GM23338 (cell line): ENCODE results near the gene ZFAND6. TPM values are rescaled to one million over a fixed set of nuclear protein-coding genes. Genes with fewer than 3 reads are reported as not detected.

Experiments used
- ATAC-seq: fragments of 200-7000 bp; cut with Tn5 transposase; 3 replicates; pipeline ENCODE4 v1.9.1; 2020
- DNase-seq: peaks from one replicate; pipeline ENCODE4 v3.0.0-alpha.2; 2015; ENCODE audit warnings: low spot score
- H2AFZ ChIP-seq: fragments of 200-600 bp; sonication (generic); 2 replicates; pipeline ENCODE4 v1.8.0; 2016; ENCODE audit warnings: antibody characterized with exemption, mild to moderate bottlenecking, moderate library complexity
- H3F3A ChIP-seq: fragments of 200-600 bp; sonication (generic); replicated peaks from 2 replicates; pipeline ENCODE4 v1.8.0; 2017; ENCODE audit warnings: antibody characterized with exemption, mixed run types, low read depth
- H3K27ac ChIP-seq: fragments of 200-600 bp; sonication (generic); 2 replicates; pipeline ENCODE4 v1.6.1; 2016; ENCODE audit warnings: low read depth
- H3K27me3 ChIP-seq: fragments of 200-600 bp; sonication (generic); 2 replicates; pipeline ENCODE4 v1.8.0; 2016; ENCODE audit warnings: mild to moderate bottlenecking, mixed run types, moderate library complexity; ENCODE audit not compliant: insufficient read depth
- H3K36me3 ChIP-seq: fragments of 200-600 bp; sonication (generic); 2 replicates; pipeline ENCODE4 v1.8.0; 2016; ENCODE audit warnings: mild to moderate bottlenecking; ENCODE audit not compliant: insufficient read depth
- H3K4me1 ChIP-seq: fragments of 200-600 bp; sonication (generic); 2 replicates; pipeline ENCODE4 v1.8.0; 2016; ENCODE audit warnings: mild to moderate bottlenecking, moderate library complexity; ENCODE audit not compliant: insufficient read depth
- H3K4me2 ChIP-seq: fragments of 200-600 bp; sonication (generic); 2 replicates; pipeline ENCODE4 v1.7.1; 2017; ENCODE audit warnings: mixed run types
- H3K4me3 ChIP-seq: fragments of 200-600 bp; sonication (generic); 2 replicates; pipeline ENCODE4 v1.6.1; 2016; ENCODE audit warnings: mixed run types
- H3K79me2 ChIP-seq: fragments of 200-600 bp; sonication (generic); replicated peaks from 2 replicates; pipeline ENCODE4 v1.8.0; 2017; ENCODE audit warnings: mild to moderate bottlenecking; ENCODE audit not compliant: insufficient read depth
- H3K9me2 ChIP-seq: fragments of 200-600 bp; sonication (generic); 2 replicates; pipeline ENCODE4 v1.8.0; 2017; ENCODE audit not compliant: insufficient read depth
- H4K20me1 ChIP-seq: fragments of 200-600 bp; sonication (generic); replicated peaks from 2 replicates; pipeline ENCODE4 v1.8.0; 2017; ENCODE audit warnings: mild to moderate bottlenecking; ENCODE audit not compliant: insufficient read depth
- H3K27ac Mint-ChIP-seq: 2 replicates; pipeline ENCODE4 v1.8.0; 2020; ENCODE audit warnings: inconsistent platforms, mild to moderate bottlenecking, moderate library complexity, mixed read lengths
- H3K27me3 Mint-ChIP-seq: 3 replicates; pipeline ENCODE4 v1.8.0; 2022; ENCODE audit warnings: low read depth, mild to moderate bottlenecking, moderate library complexity, mixed read lengths, inconsistent platforms; ENCODE audit not compliant: insufficient read depth, poor library complexity
- H3K36me3 Mint-ChIP-seq: 3 replicates; pipeline ENCODE4 v1.8.0; 2021; ENCODE audit warnings: low read depth, mild to moderate bottlenecking, inconsistent platforms, moderate library complexity, mixed read lengths
- H3K4me1 Mint-ChIP-seq: 3 replicates; pipeline ENCODE4 v1.8.0; 2020; ENCODE audit warnings: mild to moderate bottlenecking, inconsistent platforms, mixed read lengths
- H3K4me3 Mint-ChIP-seq: 3 replicates; pipeline ENCODE4 v1.8.0; 2021; ENCODE audit warnings: moderate library complexity, mild to moderate bottlenecking, inconsistent platforms, mixed read lengths
- H3K9me3 Mint-ChIP-seq: 3 replicates; pipeline ENCODE4 v1.8.0; 2020; ENCODE audit warnings: moderate library complexity, mild to moderate bottlenecking, inconsistent platforms, mixed read lengths
- CREB1 ChIP-seq: fragments of 250-450 bp; sonication (Bioruptor Pico); IDR thresholded peaks from 2 replicates; pipeline ENCODE4 v1.5.0; 2020; ENCODE audit warnings: low read depth, mild to moderate bottlenecking, moderate library complexity
- ETS1 ChIP-seq: IDR thresholded peaks from 2 replicates; pipeline ENCODE4 v1.6.1; 2016; ENCODE audit warnings: antibody characterized with exemption
- EZH2phosphoT487 ChIP-seq: fragments of 200-600 bp; sonication (generic); IDR thresholded peaks from one replicate; pipeline ENCODE4 v1.8.1; 2018; ENCODE audit warnings: antibody characterized with exemption; ENCODE audit not compliant: unreplicated experiment
- NANOG ChIP-seq: IDR thresholded peaks from 2 replicates; pipeline ENCODE4 v1.6.1; 2016; ENCODE audit warnings: antibody characterized with exemption, borderline replicate concordance
- POLR2AphosphoS5 ChIP-seq: IDR thresholded peaks from 2 replicates; pipeline ENCODE4 v1.6.1; 2016; ENCODE audit warnings: antibody characterized with exemption, low read depth
- STAT1 ChIP-seq: IDR thresholded peaks from one replicate; pipeline ENCODE4 v1.6.1; 2016; ENCODE audit warnings: antibody characterized with exemption; ENCODE audit not compliant: unreplicated experiment
- ZNF114 ChIP-seq: fragments of 250-450 bp; sonication (Bioruptor Pico); IDR thresholded peaks from 2 replicates; pipeline ENCODE4 v1.5.0; 2020; ENCODE audit warnings: mild to moderate bottlenecking, moderate library complexity
- ZNF331 ChIP-seq: fragments of 250-450 bp; sonication (Bioruptor Pico); IDR thresholded peaks from 2 replicates; pipeline ENCODE4 v1.5.0; 2020; ENCODE audit warnings: low read depth, mild to moderate bottlenecking, moderate library complexity
- polyA plus RNA-seq: library from polyadenylated mRNA; unstranded; fragments of >200 nt; fragmentation: Nextera tagmentation; extraction: Ambion mirVana; gene quantifications from 2 replicates; pipeline ENCODE4 v1.2.1, GENCODE V29; 2016
- total RNA-seq: library from RNA; depleted of rRNA; stranded (reverse); fragments of >200 nt; shearing (Covaris generic); gene quantifications from 2 replicates; pipeline ENCODE4 v1.2.3, GENCODE V29; 2014
- TF ChIP-seq, protein P1 (sequence below): fragments of 250-450 bp; sonication (Bioruptor Pico); IDR thresholded peaks from 2 replicates; pipeline ENCODE4 v1.5.0; 2020; ENCODE audit warnings: mild to moderate bottlenecking, moderate library complexity

ZFAND6 gene
- total and polyA plus RNA-seq, 2 experiments from 2014 or later: 205 to 292 TPM

DNA sequence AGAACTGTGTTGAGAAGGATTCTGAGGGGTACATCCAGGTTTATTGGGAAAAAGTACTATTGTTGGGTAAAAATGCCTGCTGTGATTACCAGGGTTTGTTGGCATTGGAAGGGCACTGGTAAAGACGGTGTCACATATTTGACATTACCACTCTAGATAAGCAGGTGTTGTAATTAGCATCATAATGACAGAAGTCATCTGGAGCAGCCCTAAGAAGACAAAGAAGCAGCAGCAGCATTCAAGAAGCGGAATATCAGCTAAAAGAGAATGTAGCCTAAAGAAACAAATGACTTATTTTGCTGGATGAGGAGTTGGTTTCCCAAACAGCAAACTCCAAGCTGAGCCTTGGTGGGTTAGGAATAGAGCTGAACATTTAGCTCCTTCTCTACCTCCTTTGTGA is 30.5 kb upstream of the ZFAND6 start:
- Mint-ChIP-seq H3K36me3 (no peaks in the 10 kb centered on the region), H3K27me3 (no peaks in the 10 kb centered on the region), H3K4me1 (peaks cover 33% of the 10 kb centered on the region), H3K9me3 (no peaks in the 10 kb centered on the region; the same call in 2 of the 3 replicates), H3K4me3 (no peak overlapping the region), H3K27ac (no peak overlapping the region; the same call in 1 of the 2 replicates)
- Histone ChIP-seq H3K4me1 (peaks cover 24% of the 10 kb centered on the region), H3K36me3 (no peaks in the 10 kb centered on the region), H3K79me2 (no peaks in the 10 kb centered on the region), H2AFZ (no peak overlapping the region), H3K27me3 (no peaks in the 10 kb centered on the region), H3K9me2 (peaks cover 12% of the 10 kb centered on the region; the same call in 1 of the 2 replicates), H3K4me3 (no peak overlapping the region), H3K4me2 (0 out of 2 replicates have a peak overlapping the region, but pooled peaks have one; percentile 15), H4K20me1 (no peaks in the 10 kb centered on the region), H3K27ac (no peak overlapping the region), H3F3A (0 out of 2 replicates have a peak, but pooled peaks cover 3% of the 10 kb centered on the region)
- ATAC-seq: peak; percentile 43
- DNase-seq: peak; percentile 49
- TF ChIP-seq CREB1 (CRISPR knock-in tag): no peak
- TF ChIP-seq EZH2phosphoT487: no peak
- no peak for TF ChIP-seq ZNF114 (CRISPR knock-in tag)
- no peak for TF ChIP-seq POLR2AphosphoS5

GRCh38 chr15:80031841-80032240 is 27.6 kb upstream of the ZFAND6 start:
- Histone ChIP-seq H3K36me3 (no peaks in the 10 kb centered on the region), H3F3A (0 out of 2 replicates have a peak, but pooled peaks cover 3% of the 10 kb centered on the region), H3K4me1 (peaks cover 35% of the 10 kb centered on the region), H3K4me2 (no peak overlapping the region), H3K9me2 (peaks cover 12% of the 10 kb centered on the region; the same call in 1 of the 2 replicates), H2AFZ (no peak overlapping the region), H3K27me3 (no peaks in the 10 kb centered on the region), H3K79me2 (no peaks in the 10 kb centered on the region), H4K20me1 (no peaks in the 10 kb centered on the region), H3K27ac (no peak overlapping the region), H3K4me3 (no peak overlapping the region)
- ATAC-seq (no peak), DNase-seq (no peak)
- Mint-ChIP-seq H3K27me3 (no peaks in the 10 kb centered on the region), H3K4me1 (peaks cover 44% of the 10 kb centered on the region), H3K27ac (no peak overlapping the region), H3K4me3 (no peak overlapping the region), H3K36me3 (no peaks in the 10 kb centered on the region), H3K9me3 (no peaks in the 10 kb centered on the region)
- TF ChIP-seq ZNF331 (no peak), ZNF114 (CRISPR knock-in tag) (no peak), ETS1 (no peak), NANOG (no peak), STAT1 (no peak)
- TF ChIP-seq, protein P1, sequence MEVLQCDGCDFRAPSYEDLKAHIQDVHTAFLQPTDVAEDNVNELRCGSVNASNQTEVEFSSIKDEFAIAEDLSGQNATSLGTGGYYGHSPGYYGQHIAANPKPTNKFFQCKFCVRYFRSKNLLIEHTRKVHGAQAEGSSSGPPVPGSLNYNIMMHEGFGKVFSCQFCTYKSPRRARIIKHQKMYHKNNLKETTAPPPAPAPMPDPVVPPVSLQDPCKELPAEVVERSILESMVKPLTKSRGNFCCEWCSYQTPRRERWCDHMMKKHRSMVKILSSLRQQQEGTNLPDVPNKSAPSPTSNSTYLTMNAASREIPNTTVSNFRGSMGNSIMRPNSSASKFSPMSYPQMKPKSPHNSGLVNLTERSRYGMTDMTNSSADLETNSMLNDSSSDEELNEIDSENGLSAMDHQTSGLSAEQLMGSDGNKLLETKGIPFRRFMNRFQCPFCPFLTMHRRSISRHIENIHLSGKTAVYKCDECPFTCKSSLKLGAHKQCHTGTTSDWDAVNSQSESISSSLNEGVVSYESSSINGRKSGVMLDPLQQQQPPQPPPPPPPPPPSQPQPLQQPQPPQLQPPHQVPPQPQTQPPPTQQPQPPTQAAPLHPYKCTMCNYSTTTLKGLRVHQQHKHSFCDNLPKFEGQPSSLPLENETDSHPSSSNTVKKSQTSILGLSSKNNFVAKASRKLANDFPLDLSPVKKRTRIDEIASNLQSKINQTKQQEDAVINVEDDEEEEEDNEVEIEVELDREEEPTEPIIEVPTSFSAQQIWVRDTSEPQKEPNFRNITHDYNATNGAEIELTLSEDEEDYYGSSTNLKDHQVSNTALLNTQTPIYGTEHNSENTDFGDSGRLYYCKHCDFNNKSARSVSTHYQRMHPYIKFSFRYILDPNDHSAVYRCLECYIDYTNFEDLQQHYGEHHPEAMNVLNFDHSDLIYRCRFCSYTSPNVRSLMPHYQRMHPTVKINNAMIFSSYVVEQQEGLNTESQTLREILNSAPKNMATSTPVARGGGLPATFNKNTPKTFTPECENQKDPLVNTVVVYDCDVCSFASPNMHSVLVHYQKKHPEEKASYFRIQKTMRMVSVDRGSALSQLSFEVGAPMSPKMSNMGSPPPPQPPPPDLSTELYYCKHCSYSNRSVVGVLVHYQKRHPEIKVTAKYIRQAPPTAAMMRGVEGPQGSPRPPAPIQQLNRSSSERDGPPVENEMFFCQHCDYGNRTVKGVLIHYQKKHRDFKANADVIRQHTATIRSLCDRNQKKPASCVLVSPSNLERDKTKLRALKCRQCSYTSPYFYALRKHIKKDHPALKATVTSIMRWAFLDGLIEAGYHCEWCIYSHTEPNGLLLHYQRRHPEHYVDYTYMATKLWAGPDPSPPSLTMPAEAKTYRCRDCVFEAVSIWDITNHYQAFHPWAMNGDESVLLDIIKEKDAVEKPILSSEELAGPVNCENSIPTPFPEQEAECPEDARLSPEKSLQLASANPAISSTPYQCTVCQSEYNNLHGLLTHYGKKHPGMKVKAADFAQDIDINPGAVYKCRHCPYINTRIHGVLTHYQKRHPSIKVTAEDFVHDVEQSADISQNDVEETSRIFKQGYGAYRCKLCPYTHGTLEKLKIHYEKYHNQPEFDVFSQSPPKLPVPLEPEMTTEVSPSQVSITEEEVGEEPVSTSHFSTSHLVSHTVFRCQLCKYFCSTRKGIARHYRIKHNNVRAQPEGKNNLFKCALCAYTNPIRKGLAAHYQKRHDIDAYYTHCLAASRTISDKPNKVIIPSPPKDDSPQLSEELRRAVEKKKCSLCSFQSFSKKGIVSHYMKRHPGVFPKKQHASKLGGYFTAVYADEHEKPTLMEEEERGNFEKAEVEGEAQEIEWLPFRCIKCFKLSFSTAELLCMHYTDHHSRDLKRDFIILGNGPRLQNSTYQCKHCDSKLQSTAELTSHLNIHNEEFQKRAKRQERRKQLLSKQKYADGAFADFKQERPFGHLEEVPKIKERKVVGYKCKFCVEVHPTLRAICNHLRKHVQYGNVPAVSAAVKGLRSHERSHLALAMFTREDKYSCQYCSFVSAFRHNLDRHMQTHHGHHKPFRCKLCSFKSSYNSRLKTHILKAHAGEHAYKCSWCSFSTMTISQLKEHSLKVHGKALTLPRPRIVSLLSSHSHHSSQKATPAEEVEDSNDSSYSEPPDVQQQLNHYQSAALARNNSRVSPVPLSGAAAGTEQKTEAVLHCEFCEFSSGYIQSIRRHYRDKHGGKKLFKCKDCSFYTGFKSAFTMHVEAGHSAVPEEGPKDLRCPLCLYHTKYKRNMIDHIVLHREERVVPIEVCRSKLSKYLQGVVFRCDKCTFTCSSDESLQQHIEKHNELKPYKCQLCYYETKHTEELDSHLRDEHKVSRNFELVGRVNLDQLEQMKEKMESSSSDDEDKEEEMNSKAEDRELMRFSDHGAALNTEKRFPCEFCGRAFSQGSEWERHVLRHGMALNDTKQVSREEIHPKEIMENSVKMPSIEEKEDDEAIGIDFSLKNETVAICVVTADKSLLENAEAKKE: no peak
